Stimulated activated CD4-positive, alpha-beta T cell treated with anti-CD3 and anti-CD28 coated beads, Interleukin-2, amount 100 ng/mL, for 48 hours (primary cell): ENCODE measurements around the gene PRRX2.
A peak's percentile ranks its signal among the peaks of the same experiment; 100 is the strongest.
"Not testable (repeated sequence)": the region's sequence is repeated elsewhere in the genome, so short reads cannot be mapped to it uniquely, and the experiment has no call there.

Experiments
- DNase-seq, 2 donors: peaks; one replicate each; pipeline ENCODE4 v3.0.0-alpha.2; 2020

Gene PRRX2

GRCh38 chr9:129737479-129738274 is 72.2 kb downstream of the PRRX2 start:
- peak; percentile 91 to 96 for DNase-seq

- DNase-seq, result no peak
Observed at GRCh38 chr9:129739432-129739831, 74.0 kb downstream of the PRRX2 start.

- DNase-seq, result no peak
Observed at GRCh38 chr9:129740174-129740573, 74.7 kb downstream of the PRRX2 start.

GRCh38 chr9:129740666-129741464 is 75.4 kb downstream of the PRRX2 start:
- DNase-seq, result no peak

DNA sequence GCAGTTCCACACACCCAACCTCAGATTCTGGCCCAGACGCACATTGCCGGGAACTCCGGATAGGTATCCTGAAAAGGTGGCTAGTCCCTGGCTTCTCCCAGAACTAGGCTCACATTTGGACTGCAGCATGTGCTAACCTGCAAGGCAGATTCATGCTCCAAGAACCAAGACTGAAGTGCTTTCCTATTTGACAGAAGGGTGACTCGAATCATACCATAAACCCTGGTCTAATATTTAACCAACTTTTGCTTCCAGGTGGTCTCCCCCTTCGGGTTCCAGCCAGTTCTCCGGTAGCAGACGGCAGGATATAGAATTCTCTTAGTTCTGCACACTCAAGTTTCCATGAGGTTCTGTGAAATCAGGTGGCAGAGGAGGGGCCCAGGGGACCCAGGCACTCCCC is 79.8 kb downstream of the PRRX2 start:
- no peak for DNase-seq

DNA sequence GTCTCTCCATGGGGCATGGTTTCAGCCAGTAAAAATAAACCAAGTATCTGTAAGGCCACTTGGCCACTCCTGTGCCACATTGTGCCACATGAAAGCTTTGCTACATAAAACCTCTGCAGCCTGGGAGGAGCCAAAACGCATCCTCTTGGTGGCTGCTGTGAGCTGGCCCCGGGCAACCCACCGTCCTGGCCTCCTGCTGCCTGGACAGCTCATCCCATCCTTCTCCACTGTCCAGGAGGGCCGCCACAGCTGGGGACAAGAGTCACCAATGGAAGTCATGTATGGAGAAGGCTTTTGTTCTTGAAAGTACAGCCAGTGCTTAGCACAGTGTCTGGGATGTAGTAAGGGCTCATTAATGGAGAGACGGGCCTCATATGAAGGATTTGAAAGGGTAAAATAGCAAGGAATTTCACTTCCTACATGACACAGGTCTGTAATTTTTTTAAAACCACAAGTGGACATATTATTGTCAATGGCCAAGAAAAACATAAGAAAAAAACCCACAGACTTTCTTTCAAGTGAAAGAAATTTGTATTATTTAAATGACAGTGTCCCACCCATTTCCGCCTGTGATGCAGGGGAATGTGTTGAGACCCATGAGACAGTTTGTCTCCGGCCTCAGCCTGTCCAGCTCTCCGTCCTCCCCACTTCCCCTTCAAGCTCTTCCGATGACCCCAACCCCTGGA is 80.8 kb downstream of the PRRX2 start:
- no peak for DNase-seq

DNA sequence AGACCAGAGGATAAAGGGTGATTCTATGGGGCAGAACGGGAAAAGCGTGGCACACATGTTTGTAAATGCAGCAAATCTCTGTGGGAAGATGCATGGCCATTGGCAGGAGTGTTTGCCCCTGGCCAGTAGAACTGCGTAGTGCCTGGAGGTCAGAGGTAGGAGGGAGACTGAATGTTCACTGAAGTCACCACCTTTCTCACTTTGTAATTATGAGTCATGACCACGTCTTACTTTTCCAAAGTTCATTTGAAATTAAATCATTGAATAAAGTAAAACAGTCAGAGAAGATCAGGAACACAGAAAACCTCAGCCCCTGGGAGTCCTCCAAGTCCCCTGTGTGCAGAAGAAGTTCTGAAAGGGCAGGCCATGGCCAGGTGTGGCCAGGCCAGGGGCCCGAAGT is 82.8 kb downstream of the PRRX2 start:
- DNase-seq, result no peak

GRCh38 chr9:129749052-129749451 is 83.6 kb downstream of the PRRX2 start:
- DNase-seq, result not testable (repeated sequence)

DNA sequence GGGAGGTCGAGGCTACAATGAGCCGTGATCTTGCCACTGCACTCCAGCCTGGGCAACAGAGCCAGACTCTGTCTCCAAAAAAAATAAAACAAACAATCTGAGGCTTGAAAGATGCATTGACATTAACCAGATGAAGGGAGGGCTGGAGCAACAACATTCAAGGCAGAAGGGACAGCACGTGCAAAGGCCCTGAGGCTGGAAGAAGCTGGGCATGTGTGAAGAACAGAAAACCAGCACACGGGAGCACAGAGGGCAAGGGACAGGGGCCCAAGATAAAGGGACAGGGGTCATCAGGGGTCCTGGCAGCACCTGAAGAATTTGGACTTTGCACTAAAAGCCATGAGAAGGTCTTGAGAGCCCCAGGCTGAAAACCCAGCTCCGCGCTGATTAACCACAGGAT is 84.1 kb downstream of the PRRX2 start:
- DNase-seq, result no peak

DNA sequence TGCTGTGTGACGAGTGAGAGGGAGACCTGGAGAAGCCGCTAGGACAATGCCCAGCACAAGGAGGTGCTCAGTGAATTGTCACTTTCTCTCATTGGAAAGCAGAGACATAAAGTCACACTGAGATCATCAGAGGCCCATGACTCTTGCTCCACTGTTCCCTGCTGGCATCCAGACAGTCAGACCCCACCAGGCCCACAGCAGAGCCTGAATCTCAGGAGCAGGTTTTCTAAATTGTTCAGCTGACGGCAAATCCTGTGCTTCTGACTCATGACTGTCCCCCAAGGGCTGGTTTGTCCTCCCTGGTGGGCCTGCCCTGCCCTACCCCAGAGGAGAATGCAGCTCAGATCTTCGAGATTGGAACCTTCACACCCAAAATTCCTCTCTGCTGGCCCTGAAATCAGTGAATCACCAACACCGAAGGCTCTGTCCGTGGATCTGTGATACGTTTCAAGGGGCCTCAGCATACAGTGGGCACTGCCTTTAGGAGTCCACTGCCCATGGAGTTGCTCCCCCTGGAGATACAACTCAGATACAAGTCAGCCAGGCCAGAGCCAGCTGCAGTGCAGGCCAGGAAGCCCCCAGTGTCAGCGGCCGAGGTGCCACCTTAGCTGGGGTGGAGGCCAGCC is 84.7 kb downstream of the PRRX2 start:
- no peak for DNase-seq

DNA sequence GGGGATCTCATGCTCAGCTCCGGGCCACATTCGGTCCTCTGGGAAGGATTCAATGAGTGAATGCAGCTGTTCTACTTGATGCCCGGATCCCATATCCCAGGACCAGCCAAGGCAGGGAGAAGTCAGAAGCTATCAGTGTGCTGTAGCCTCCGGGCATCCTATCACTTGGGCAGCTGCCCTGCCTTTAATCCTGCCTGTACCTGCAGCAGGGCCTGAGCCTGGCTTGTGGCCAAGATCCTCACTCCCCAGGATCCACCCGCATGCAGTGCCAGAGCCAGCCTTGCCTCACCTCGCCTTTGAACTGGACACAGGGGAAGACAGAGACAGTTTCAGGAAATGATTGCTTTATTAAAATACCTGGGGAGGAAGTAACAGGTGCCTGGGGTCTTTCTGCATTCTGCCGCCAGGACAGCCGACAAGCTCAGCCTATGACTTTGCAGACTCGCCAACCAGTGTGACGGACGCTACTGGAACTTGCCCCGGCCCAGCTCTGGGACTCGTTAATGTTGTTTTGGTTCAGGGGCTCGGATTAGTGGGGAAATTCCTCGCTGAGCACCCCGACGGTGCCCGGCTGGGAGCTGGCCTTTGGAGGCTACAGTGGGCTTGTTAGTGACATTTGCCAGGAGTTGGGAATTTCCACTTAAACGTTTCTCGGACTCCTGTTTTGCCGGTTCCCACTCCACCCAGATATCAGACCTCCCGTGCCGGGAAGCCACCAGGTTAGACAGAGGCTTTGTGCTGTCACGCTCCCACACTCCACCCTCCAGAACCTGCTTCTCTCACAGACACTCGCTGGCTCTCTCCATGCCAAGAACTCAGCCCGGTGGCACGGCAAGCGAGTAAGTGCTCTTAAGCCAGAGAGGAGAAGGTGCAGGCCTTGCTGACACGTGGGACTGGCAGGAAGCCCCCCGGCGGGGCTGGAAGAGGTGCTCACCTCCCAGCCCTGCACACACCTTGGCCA is 86.7 kb downstream of the PRRX2 start:
- no peak for DNase-seq

GRCh38 chr9:129752900-129753729 is 87.7 kb downstream of the PRRX2 start, which contains the start of gene PTGES:
Gene PTGES, minus strand, starts transcription at chr9:129753042. Its CDS starts 30 bp downstream, at chr9:129753012.
- DNase-seq, result peak; percentile 28 to 39

GRCh38 chr9:129755151-129755550 is 89.7 kb downstream of the PRRX2 start:
- no peak for DNase-seq

DNA sequence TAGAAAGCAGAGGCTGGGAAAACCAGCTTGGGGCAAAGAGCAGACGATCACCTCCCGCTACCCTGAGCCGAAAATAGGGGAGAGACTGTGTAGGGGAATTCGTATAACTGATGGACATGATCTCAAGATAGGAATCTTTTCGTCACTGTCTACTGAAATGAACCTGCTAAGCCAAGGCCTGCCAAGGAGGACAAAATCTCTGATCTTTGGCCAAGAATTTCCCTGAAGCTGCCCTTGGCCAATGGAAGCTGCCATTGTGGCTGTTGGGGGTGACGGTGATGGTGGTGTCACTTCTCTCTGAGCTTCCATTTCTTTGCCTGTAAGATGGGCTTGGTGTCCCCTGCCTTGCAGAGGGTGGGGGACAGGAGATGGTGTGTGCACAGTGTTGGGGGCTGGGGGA is 90.7 kb downstream of the PRRX2 start:
- DNase-seq, result no peak

- no peak for DNase-seq
Observed at GRCh38 chr9:129757045-129757444, 91.6 kb downstream of the PRRX2 start.

DNA sequence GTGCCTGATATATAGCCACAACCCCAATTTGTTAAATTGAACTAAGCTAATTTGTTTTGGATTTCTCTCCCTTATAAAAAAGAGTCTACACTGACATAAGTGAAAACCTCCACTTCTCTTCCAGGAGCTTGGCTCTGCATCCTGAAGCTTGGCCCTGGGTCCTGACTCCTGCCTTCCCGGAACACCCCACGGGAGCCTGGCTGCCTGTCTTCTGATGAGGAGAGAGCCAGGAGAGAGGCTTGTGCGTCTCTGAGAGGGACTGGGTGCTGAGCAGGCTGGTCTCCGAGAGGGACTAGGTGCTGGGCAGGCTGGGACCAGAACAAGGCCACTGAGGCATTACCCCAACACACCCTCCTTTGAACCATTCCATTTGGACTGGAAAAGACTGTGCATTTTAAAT is 93.9 kb downstream of the PRRX2 start:
- no peak for DNase-seq

DNA sequence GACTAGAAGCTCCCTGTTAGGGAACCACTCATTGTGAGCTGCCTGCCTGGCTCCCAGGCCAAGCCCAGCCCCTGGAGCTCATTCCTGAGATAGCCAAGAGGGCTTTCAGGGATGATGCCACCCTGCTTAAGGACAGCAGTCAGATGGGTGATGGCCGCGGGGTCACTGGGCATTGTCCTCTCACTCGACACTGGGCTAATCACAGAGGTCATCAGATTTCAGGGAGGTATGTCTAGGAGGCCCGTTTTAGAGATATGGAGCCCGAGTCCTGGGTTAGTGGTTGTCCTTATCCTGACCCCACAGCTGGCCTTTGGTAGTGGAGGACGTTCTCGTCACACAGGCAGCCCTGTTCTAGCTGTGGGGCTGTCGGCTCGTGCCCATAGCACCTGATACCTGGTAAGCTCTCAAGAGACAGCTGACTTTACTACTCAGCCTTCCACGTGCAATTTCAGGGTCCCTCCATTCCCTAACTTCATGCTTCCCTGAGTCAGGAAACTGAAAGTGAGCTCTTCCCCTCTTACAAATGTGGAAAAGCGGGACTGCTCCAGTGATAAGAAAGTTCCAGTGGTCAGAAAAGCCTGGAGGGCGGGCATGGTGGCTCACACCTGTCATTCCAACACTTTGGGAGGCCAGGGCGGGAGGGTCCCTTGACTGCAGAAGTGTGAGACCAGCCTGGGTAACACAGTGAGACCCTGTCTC is 94.5 kb downstream of the PRRX2 start:
- no peak for DNase-seq

DNA sequence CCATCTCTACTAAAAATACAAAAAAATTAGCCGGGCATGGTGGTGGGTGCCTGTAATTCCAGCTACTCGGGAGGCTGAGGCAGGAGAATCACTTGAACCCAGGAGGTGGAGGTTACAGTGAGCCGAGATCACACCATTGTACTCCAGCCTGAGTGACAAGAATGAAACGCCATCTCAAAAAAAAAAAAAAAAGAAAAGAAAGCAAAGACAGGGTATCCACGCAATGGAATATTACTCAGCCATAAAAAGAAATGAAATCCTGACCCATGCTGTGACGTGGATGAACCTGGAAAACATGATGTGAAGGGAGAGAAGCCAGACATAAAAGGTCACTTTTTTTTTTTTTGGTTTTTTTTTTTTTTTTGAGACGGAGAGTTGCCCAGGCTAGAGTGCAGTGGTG is 95.3 kb downstream of the PRRX2 start:
- not testable (repeated sequence) for DNase-seq

DNA sequence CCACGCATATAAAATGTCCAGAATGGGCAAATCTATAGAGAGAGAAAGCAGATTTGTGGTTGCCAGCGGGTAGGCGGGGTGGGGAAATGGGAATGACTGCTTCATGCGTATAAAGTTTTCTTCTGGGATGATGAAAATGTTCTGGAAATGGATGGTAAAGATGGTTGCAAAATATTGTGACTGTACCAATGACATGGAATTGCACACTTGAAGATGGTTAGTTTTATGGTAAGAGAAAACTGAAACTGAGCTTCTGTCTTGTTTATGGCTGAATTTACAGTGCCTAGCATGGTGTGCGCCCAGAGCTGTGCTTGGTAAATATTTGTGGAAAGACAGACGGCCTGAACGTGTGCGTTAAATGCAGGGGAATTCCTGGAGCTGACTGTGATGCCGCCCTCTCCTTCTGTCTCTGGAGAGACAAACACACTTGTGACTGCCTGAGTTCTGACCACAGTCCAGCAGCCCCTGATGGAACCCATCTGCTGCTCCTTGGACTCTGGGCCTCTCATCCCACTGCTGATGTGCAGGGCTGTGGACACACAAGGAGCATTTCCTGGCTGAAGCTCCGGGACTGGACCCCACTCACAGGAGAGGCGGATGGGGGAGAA is 96.0 kb downstream of the PRRX2 start:
- DNase-seq, result no peak

GRCh38 chr9:129761901-129762369 is 96.5 kb downstream of the PRRX2 start:
- DNase-seq, result no peak
